ENCODE data around the gene THOC7.
A peak's percentile ranks its signal among the peaks of the same experiment; 100 is the strongest.

THOC7 gene
- long read RNA-seq, donor 1, transcript THOC7-204 (7 exons, 836 nt), result minor isoform, 7 of 83 reads
- long read RNA-seq, donor 1, transcript THOC7-201 (8 exons, 990 nt), result major isoform, 33 of 83 reads
- long read RNA-seq, donor 1, transcript THOC7-206 (2 exons, 523 nt), result minor isoform, 9 of 83 reads
- long read RNA-seq, donor 1, partial matches to known transcripts, result 34 of 83 reads
- long read RNA-seq, donor 1, other reads (novel, unspliced or antisense), result 0 of 83 reads
- long read RNA-seq, donor 2, transcript THOC7-201 (8 exons, 990 nt), result major isoform, 25 of 66 reads
- long read RNA-seq, donor 2, partial matches to known transcripts, result 37 of 66 reads
- long read RNA-seq, donor 2, other reads (novel, unspliced or antisense), result 0 of 66 reads
- long read RNA-seq, donor 3, transcript THOC7-201 (8 exons, 990 nt), result major isoform, 18 of 39 reads
- long read RNA-seq, donor 3, partial matches to known transcripts, result 18 of 39 reads
- long read RNA-seq, donor 3, other reads (novel, unspliced or antisense), result 0 of 39 reads
- long read RNA-seq, donor 4, transcript THOC7-201 (8 exons, 990 nt), result major isoform, 19 of 37 reads
- long read RNA-seq, donor 4, partial matches to known transcripts, result 13 of 37 reads
- long read RNA-seq, donor 4, other reads (novel, unspliced or antisense), result 0 of 37 reads
- long read RNA-seq, donor 5, transcript THOC7-201 (8 exons, 990 nt), result major isoform, 33 of 51 reads
- long read RNA-seq, donor 5, transcript THOC7-204 (7 exons, 836 nt), result minor isoform, 5 of 51 reads
- long read RNA-seq, donor 5, partial matches to known transcripts, result 12 of 51 reads
- long read RNA-seq, donor 5, other reads (novel, unspliced or antisense), result 0 of 51 reads
- long read RNA-seq, donor 6, transcript THOC7-201 (8 exons, 990 nt), result major isoform, 16 of 29 reads
- long read RNA-seq, donor 6, partial matches to known transcripts, result 8 of 29 reads
- long read RNA-seq, donor 6, other reads (novel, unspliced or antisense), result 0 of 29 reads
- long read RNA-seq, donor 7, transcript THOC7-201 (8 exons, 990 nt), result major isoform, 40 of 95 reads
- long read RNA-seq, donor 7, transcript THOC7-204 (7 exons, 836 nt), result minor isoform, 7 of 95 reads
- long read RNA-seq, donor 7, partial matches to known transcripts, result 44 of 95 reads
- long read RNA-seq, donor 7, other reads (novel, unspliced or antisense), result 0 of 95 reads
- long read RNA-seq, donor 8, transcript THOC7-201 (8 exons, 990 nt), result major isoform, 30 of 52 reads
- long read RNA-seq, donor 8, partial matches to known transcripts, result 18 of 52 reads
- long read RNA-seq, donor 8, other reads (novel, unspliced or antisense), result 0 of 52 reads

DNA sequence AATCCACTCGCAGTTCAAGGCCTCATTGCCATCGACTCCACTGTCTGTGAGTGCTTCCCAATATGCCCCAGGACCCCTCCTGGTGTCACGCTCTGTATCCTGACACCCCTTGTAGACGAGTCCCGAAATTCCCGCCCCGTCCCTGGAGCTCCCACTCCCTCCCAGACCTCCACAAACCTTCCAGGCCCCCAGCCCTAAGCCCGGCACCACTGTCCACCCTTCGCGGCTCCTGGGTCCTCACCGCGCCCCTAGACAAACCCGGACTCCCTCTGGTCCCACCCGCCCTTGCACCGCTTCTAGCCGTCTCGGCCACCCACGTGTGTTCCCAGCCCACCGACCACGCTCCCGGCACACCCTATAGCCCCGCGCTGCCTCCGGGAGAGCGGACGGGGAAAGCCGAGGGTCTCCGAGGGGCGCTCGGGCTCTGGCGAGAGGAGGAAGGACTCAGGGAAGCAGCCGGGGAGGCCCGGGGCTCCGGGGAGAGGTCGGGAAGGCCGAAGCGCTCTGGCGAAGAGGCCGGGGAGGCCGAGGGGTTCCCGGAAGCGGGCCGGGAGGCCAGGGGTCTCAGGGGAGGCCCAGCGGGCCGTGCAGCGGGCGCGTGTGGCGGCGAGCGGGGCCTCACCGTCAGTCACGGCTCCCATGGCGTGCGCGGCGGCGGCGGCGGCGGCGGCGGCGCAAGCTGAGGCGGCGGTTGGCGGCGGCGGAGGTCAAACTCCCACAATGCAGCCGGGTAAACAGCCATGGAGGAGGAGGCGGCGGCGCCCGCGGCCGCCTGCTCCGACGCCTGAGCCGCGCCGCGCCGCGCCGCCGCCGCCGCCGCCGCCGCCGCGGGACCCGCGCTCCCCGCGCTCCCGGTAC is at the start of gene THOC7, which contains the start of gene ATXN7:
THOC7 (minus strand) TSS at position 656 of the 858 bp plus-strand sequence; CDS start at position 641, 15 bp downstream.
ATXN7 (plus strand) TSS at position 718 of the 858 bp plus-strand sequence. CDS start 48,732 bp downstream, outside the sequence.
- DNase-seq, result peak; percentile 91

DNA sequence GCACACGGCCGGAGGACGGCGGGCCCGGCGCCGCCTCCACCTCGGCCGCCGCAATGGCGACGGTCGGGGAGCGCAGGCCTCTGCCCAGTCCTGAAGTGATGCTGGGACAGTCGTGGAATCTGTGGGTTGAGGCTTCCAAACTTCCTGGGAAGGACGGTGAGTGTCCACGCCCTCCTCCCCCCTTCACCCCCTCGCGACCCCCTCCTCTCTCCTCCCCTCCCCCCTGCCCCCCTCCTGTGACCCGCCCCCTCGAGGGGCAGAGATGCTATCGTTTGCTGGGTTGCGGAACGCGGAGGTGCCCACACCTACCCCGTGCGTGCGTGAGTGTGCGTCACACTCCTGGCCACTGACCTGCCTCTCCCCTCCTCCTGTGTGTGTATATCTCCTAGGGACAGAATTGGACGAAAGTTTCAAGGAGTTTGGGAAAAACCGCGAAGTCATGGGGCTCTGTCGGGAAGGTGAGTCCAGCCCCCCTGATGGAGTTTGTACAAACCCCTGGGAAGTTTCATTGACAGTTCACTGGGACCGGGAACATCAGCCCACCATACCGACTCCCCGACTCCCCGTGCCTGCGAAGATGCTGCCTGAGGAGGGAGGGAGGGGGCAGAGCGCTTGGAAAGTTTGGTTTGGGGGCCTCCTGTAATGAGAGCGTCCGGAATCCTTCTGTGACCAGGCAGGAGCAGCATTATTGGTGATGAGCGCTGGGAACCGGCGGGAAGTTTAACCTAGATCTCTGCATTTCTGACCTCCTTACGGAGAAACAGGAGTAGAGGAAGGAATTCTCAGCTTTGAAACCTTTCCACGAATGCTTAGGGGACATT is 49.4 kb upstream of the THOC7 start:
- DNase-seq, result peak; percentile 68

DNA sequence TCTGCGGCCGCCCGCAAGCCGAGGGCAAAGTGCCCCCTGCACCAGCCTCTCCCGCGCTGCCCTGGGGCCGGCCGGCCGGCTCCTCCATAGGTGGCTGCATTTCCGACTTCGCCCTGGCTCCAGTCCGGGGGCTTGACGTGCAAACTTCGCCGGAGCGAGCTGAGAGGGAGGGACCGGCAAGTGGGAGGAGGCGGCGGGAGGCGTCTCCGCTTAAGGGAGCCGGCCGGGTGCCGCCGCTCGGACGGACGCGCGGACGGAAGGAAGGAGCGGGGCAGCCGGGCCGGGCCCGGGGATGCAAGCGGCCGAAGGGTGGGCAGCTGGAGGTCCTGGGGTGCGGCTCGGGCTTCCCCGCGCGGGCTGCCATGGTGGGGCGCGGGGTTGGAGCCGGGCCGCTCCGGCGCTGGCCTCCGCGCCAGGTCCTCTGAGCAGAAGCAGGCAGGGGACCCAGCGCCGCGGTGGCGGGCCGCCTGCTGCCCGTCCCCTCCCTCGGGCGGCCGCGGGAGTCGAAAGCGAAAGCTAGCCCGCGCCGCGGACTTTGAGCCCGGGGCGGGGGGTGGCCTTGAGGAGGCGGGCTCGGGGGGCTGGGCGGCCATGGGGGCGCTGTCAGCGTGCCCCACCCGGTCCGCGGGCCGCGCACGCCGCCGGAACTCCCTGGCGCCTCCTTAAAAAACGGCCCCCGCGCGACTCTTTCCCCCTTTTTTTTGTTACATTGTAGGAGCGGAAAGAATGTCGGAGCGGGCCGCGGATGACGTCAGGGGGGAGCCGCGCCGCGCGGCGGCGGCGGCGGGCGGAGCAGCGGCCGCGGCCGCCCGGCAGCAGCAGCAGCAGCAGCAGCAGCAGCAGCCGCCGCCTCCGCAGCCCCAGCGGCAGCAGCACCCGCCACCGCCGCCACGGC is 48.5 kb upstream of the THOC7 start, which contains the start of gene SCAANT1:
SCAANT1 (minus strand) TSS at position 511 of the 895 bp plus-strand sequence.
- peak; percentile 97 for DNase-seq

DNA sequence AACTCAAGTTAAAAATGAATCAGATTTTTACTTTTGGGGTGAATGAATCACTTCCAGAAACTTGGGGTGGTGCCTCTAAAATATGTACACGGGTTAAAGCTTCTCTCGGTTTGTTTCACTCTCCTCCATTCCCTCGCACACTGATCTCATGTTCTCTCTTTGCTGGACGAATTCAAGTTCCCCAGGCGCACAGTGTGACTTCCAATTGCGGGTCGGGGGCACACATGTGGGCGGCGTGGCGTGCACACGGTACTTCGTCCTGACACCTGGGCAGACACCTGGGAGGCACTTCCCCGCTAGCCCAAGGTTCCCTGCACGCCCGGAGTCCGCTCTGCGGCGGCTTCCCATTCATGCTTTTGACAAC is 47.9 kb upstream of the THOC7 start:
- no peak for DNase-seq

DNA sequence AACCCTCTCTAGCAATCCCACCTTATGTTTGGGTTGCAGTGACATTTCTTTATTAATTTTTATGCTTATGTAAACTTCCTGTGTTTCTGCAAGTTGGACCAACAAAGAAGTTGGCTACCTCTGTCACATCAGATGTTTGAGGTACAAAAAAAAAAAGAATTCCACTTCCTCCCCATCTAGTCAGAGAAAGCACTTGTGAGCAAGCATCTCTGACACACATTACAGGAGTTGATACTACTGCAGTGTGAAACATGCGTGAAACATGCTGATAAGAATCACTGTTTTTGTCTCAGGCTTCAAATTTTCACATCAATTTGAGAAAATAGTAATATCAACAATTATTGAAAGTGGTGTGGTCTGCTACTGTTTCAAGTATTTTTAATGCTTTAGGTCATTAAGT is 47.3 kb upstream of the THOC7 start:
- DNase-seq, result no peak

DNA sequence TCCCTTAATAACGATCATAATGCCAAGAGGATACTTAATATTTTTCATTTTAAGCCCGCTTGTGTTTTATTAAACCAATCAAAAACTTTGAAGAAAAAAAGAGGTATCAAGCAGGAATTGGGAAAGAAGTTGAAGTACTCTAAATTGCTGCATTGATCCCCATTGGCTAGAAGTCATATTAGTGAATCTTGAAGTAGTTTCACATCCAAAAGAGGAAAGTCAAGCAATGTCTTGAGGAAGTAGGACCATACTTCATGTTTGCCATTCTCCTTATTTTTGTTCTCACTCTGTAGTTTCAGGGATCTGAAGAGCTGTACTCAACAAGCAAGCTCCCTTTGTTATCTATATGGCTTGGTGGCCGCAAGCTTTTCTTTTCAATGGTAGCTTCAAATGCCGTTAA is 46.4 kb upstream of the THOC7 start:
- no peak for DNase-seq

DNA sequence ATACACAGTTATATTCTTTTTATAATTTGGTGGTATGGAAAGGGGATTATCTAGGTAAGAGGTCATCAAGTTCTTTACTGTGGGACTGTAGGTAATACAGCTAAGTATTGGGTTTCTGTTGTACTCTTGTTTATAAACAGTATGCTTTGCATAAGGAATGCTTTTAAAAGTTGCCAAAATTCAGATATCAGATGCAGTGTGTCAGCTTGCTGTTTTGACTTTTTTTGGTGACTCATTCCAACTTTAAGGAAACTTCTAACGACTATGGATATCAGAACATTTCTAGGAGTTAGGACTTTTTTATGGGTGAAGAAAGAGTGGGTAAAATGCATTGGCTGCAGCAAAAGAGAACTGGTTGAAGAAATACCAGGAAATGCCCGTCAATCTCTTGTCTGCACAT is 45.8 kb upstream of the THOC7 start:
- DNase-seq, result no peak

DNA sequence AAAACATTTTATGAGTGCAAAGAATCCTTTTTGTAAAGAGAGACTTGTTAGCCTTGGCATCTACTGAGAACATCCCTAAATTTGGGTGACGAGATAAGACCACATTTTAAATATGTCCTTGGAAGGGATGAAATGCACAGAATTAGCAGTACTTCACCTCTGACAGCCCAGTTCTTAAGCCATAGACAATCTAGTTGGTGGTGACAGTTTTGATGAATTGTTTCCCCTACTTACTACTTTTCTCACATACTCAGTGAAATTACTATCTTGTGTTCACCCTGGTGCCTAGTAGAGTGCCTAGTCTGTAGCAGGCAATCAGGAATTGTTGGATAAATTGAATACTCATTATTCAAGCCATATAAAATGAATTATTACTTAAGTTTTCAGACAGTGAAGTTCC is 45.2 kb upstream of the THOC7 start:
- no peak for DNase-seq

DNA sequence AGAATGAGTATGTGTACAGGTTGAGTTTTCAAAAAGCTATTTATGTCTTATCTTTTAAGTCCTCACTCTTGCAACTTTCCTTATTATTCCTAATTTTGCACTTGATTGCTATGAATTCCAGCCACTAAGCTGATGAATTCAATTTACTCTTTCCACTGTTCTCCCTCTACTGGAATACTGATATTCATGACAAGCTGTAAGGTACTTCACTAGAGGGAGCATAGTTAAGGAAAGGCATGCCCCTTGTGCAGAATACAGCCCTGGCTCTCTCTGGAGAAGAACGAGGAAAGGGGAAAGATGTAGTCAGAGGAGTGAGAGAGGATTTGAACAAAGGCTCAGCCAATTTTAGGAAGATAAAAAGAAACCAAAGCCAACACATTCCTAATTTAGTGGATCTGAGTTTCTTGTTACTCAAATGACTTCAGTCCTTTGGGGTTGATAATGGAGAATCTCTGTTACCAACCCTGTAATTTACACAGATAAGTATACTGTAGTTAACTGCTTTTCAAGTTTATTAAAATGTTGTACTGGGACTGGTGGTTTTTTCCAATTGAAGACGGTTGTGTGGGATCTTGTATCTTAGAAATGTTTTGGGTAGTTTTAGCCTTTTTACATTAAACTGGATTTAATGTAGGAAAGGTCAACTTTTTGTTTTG is 44.6 kb upstream of the THOC7 start:
- DNase-seq, result no peak

DNA sequence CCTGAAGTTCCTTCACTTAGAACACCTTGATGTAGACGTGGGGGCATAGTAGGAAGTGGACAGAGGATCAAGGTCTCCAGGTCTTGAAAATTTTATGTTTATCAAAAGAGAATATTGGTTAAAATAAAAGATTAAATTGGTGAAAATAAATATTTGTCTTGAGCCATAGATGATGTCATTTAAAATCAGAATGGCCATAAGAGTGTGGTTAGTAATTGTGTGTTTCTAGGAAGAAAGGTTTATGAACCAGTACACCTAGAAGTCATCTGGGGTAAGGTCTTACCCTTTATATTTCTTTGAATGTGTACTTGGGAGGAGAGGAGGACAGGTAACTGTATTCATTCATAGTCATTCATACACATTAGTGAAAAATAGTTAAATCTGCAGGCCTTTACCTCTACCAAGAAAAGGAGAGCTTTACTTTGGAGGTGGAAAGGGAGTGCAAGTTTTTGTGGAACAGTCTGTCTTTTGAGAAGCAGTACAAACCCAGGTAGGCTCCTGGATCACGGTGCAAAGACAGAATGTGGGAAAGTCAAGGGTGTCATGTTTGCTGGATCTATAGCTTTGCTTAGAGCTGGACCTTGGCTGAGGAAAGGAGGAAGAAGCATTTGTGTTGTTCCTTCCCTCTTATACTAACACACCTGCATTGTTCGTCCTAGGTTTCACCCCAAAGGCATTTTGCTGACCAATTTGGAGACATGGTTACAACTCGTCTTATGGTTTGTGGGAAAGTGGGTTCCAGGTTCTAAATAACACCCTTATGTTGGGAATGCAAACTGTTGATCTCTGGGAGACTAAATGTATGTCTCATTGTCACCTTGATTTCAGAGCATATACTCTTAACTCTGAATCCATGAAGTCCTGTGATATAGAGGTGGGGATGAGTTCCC is 42.4 kb upstream of the THOC7 start:
- no peak for DNase-seq

DNA sequence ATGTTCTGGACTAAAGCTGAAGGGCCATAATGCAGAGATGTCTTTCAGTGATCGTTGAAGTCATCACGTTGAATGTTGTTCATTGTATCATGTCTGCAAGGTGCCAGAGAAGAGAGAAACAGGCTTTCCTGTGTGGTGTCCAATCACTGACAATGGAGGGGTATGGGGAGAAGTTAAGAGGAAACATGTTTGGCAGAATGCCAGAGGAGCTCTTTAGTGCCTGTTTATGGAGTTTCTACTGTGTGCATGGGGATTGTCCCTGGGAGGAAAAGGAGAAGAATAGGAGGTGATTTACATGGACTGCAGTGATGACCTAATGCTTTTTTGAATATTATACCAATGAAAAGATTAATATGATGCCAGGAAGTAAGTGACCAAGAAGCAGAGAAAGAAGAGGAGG is 36.9 kb upstream of the THOC7 start:
- no peak for DNase-seq

DNA sequence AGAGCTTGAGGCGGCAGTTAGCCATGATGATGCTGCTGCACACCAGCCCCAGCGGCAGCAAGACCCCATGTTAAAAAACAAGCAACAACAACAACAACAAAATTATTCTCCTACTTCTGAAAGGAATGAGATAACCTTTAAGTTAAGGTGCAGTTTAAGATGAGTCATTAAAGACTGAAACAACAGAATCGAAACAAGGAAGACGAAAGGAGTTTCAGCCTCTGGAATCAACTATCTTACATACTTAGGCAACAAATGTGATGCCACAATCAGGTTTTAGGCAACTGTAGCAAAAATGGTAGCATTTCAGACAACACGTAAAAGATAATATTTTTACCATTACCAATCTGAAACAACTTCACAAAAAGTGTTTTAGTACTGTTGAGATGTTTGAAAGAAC is 36.4 kb upstream of the THOC7 start:
- no peak for DNase-seq

DNA sequence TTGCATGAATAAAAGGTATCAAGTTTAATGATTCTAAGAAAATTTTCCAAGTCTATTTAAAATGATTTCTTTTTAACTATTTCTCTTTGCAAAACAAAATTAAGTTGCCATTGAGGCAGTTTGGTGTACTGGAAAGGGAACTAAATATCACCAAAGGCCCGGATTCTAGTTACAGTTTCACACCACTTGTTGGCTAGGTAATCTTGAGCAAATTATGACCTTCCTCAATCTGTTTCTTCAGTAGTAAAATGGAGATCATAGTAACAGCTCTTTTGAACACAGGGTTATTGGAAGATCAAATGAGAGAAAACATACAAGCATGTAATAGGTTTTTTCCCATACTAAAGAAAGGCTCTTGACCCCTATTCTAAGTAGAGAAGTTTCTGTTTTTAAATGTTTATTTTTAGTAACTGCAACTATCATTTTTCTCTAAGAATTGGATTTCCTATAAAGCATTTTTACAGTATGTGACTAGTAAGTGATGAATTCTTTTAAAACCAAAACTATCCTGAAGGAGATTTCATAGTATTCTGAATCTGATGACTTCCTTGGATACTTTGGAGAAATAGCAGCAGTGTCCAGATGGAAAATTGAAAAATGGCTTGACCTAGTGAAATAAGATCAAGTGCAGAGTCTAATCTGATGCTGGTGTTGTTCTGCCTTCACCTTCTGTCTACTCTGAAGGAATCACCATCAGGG is 32.9 kb upstream of the THOC7 start:
- no peak for DNase-seq

DNA sequence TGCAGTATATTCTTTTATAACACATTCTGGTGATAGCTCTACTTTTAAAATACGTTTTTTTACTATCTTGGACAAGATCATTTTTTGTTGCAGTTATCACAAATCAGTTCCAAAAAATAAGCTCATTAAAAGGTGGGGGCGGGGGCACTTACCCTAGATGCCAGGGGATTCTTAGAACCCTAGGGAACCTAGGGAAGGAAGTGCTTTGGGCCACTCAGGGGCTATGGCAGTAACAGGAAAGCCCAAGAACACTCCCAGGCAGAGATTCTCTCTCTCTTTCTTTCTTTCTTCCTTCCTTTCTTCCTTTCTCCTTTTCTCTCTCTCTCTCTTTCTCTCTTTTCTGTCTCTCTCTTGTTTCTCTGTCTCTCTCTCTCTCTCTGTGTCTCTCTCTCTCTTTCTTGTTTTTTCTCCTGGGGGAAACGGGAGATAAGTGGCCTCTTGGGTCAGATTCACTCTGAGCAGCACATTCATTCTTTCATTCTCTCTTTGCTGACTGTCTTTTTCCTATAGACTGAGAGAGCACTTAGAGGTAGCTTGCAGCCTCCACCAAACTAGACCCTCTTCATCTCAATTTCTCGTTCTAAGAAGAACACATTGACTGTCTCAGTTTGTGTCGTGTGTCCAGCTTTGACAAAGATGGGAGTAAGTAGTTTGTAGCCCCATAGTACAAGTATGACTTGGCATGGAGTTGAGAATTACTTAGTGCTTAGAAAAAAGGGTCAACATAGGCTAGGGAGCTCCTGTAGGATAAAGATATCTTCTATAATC is 32.0 kb upstream of the THOC7 start:
- DNase-seq, result no peak

DNA sequence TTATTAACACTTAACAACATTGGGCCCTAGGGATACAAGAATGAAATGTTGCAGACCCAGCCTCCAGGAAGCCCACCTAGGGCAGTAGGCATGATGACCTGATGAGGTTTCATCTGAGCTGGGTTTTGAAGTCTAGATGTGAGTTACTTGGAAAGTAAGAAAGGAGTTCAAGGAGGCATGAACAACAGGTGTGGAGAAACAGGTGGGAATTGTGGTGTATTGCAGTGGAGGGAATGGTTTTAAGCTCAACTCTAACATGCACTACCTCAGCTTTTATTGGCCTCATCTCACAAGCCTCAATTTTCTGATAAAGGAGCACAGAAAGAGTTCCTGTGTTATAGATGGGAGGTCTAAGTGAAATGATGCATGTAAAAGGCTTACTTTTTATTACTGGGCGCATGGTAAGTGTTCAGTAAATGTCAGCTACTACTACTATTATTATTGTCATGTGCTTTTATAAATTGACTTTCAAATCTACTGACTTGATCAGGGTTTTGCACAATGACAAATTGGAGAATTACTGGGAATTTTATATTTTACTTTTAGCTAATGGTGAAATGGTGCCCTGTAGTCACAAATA is 29.3 kb upstream of the THOC7 start:
- DNase-seq, result no peak

DNA sequence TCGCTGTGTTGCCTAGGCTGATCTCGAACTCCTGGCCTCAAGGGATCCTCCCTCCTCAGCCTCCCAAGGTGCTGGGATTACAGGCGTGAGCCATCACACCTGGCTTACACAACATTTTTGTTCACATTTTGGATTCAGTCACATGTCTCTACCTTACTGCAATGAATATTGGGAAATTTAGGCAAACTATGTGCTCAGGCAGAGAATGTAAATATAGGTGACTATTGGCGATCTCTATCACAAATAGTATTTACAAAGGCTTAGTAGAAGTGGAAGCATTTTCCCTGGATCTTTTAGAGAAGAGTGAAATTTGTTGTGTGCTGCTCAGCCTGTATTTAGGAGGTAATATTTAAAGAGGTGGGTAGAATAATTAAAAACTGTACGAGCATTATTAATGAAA is 27.9 kb upstream of the THOC7 start:
- DNase-seq, result no peak

Data from right kidney (tissue), 9 donors.